Measurements from ENCODE around the gene CCDC182. TPM values are rescaled to one million over a fixed set of nuclear protein-coding genes. Genes with fewer than 3 reads are reported as not detected.
A peak's percentile ranks its signal among the peaks of the same experiment; 100 is the strongest.

CCDC182 gene
- total and polyA plus RNA-seq, 8 donors = not detected

DNA sequence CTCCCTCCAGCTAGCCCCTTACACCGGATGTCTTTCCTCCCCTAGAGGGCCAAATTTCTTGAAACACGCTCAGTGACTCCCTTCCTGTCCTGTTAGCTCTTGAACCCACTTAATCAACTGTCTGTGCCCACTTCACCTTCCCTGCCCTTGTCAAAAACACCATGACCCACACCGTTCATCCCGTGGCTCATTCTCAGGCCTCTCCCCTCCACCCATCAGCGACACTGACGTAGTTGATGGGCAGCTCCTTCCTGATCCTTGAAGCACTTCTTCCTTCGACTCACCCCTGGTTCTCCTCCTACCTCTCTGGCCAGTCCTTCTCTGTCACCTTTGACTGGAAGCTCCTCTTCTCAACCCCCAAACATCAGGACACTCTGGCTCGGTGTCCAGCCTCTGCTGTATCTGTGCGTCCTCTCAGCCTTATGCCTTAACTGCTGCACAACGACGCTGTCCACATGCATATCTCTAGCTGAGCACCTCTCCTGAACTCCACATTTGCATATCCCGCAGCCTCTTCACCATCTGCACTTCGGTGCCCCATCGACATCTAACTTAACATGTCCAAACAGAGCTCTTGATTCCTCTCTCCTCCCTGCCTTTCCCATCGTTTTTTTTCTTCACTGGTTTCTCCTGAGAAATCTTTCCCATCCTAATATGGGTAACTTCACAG lies 39.3 kb upstream of the CCDC182 start:
- TF ChIP-seq, protein P1, sequence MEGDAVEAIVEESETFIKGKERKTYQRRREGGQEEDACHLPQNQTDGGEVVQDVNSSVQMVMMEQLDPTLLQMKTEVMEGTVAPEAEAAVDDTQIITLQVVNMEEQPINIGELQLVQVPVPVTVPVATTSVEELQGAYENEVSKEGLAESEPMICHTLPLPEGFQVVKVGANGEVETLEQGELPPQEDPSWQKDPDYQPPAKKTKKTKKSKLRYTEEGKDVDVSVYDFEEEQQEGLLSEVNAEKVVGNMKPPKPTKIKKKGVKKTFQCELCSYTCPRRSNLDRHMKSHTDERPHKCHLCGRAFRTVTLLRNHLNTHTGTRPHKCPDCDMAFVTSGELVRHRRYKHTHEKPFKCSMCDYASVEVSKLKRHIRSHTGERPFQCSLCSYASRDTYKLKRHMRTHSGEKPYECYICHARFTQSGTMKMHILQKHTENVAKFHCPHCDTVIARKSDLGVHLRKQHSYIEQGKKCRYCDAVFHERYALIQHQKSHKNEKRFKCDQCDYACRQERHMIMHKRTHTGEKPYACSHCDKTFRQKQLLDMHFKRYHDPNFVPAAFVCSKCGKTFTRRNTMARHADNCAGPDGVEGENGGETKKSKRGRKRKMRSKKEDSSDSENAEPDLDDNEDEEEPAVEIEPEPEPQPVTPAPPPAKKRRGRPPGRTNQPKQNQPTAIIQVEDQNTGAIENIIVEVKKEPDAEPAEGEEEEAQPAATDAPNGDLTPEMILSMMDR (IDR thresholded peaks at IDR 0.05) = no peak
- TF ChIP-seq EP300 (IDR thresholded peaks at IDR 0.05) = no peak
- no peak for TF ChIP-seq POLR2AphosphoS5 (IDR thresholded peaks at IDR 0.05)
- TF ChIP-seq POLR2A (IDR thresholded peaks at IDR 0.05) = no peak
- intact Hi-C loops (cut with DNase I; ENCODE audit: low total_unique reads) = no loop called here
- Histone ChIP-seq H3K9me3 (no peaks in the 10 kb centered on the region), H3K27me3 (peaks cover 0 to 19% (median 6%) of the 10 kb centered on the region in 3 donors), H3K27ac (no peak overlapping the region), H3K36me3 (no peaks in the 10 kb centered on the region), H3K4me3 (no peak overlapping the region), H3K4me1 (peaks cover 13 to 22% (median 19%) of the 10 kb centered on the region in 4 donors)
- WGBS, 5 donors = 62 to 74% (median 68%) methylated on average over 15 of the region's 15 CpGs
- DNase-seq = no peak

DNA sequence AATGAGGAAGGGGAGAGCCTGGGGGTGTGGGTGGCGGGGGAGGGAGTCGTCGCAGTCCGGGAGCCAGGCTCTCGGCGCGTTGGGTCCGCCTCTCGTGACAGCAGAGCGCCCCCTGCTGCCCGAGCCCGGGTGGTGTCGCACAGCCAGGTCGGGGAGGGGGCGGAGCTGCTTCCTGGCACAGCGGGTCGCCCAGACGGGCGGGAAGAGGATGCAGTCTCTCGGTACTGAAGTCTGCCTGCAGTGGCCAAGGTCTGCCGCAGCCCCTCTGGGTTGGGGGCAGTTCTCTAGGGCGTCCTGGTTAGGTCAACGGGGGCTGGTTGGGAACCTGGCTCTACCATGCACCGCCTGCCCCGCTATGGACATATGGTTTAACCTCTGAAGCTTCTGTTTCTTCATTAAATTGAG lies 38.2 kb upstream of the CCDC182 start:
- no peak overlapping the region for H3K27ac ChIP-seq
- H3K4me1 ChIP-seq = peaks cover 13 to 22% (median 19%) of the 10 kb centered on the region in 4 donors
- H3K4me3 ChIP-seq = peak overlapping the region; percentile 5 to 31 (median 10)
- DNase-seq = peak; percentile 80 to 89
- H3K36me3 ChIP-seq = no peaks in the 10 kb centered on the region
- WGBS, 5 donors = 8 to 18% (median 10%) methylated on average over 13 to 25 of the region's 25 CpGs
- H3K27me3 ChIP-seq = peaks cover 0 to 19% (median 6%) of the 10 kb centered on the region in 3 donors
- intact Hi-C loops (cut with DNase I; ENCODE audit: low total_unique reads) = no loop called here
- H3K9me3 ChIP-seq = no peaks in the 10 kb centered on the region
- TF ChIP-seq, protein P1 (IDR thresholded peaks at IDR 0.05) = peak in 5 of 7 experiments; percentile 49 to 83 (median 73)
- no peak for TF ChIP-seq EP300 (IDR thresholded peaks at IDR 0.05)
- no peak for TF ChIP-seq POLR2A (IDR thresholded peaks at IDR 0.05)
- TF ChIP-seq POLR2AphosphoS5 (IDR thresholded peaks at IDR 0.05) = no peak

DNA sequence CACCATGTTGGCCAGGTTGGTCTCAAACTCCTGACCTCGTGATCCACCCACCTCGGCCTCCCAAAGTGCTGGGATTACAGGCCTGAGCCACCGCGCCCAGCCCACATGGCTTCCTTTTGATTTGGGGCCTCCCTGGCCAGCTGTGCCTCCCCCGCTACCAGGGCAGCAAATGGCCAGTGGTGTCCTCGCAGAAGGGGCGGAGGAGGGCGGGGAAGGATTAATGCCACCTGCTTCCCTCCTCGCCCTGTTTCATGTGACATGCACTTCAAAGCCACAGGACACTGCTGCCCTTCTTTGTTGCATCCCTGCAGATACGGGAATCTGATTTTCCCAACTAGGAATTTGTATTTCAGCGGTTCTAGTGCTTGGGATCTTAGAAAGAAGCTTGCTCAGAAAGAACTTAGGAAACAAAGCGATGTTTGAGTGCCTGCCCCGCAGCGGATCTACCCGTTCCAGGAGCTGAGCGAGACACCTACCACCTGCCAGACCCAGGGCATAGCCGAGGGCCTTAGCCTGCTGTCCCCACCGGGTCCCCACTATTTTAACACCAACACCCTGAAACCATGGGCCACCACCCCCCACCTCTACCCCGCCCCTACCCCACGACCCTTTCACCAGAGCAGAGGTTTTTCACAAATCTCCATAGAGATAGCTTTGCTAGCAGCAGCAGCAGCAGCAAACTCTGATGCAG lies 37.7 kb upstream of the CCDC182 start:
- H3K4me3 ChIP-seq = peak overlapping the region; percentile 5 to 31 (median 10)
- no peak overlapping the region for H3K27ac ChIP-seq
- WGBS, 5 donors = 43 to 50% (median 46%) methylated on average over 19 to 20 of the region's 20 CpGs
- peaks cover 13 to 22% (median 19%) of the 10 kb centered on the region in 4 donors for H3K4me1 ChIP-seq
- H3K9me3 ChIP-seq = no peaks in the 10 kb centered on the region
- TF ChIP-seq POLR2A (IDR thresholded peaks at IDR 0.05) (no peak), EP300 (IDR thresholded peaks at IDR 0.05) (no peak), POLR2AphosphoS5 (IDR thresholded peaks at IDR 0.05) (no peak)
- TF ChIP-seq, protein P1 (IDR thresholded peaks at IDR 0.05) = no peak
- intact Hi-C loops (cut with DNase I; ENCODE audit: low total_unique reads) = no loop called here
- no peaks in the 10 kb centered on the region for H3K36me3 ChIP-seq
- peaks cover 0 to 16% (median 6%) of the 10 kb centered on the region in 3 donors for H3K27me3 ChIP-seq
- DNase-seq = no peak

DNA sequence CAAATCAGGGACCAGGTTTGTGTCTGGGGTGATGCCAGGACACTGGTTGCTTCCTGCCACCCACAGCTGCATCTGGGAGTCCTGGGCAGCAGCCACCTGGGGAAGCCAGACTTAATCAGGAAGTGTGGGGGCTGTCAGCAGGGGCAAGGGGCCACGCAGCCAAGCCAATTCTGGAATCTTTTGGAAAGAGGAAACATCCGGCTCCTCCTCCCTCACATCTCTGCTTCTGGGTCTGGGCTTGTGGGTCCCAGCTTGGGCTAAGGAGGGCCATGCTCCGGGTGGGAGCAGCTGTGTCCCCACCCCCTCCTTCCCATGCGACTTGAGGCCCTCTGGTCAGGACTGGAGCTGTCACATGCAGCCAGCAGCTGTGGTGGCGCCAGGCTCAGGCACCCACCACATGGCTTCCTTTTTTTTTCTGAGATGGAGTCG lies 37.0 kb upstream of the CCDC182 start:
- H3K36me3 ChIP-seq = no peaks in the 10 kb centered on the region
- no peak overlapping the region for H3K27ac ChIP-seq
- intact Hi-C loops (cut with DNase I; ENCODE audit: low total_unique reads) = no loop called here
- peak in 1 of 2 donors; percentile 50 for DNase-seq
- peaks cover 0 to 16% (median 6%) of the 10 kb centered on the region in 3 donors for H3K27me3 ChIP-seq
- H3K4me3 ChIP-seq = no peak overlapping the region
- H3K9me3 ChIP-seq = no peaks in the 10 kb centered on the region
- TF ChIP-seq POLR2A (IDR thresholded peaks at IDR 0.05) = no peak
- peaks cover 13 to 22% (median 19%) of the 10 kb centered on the region in 4 donors for H3K4me1 ChIP-seq
- WGBS, 5 donors = 34 to 52% (median 39%) methylated on average over 3 to 6 of the region's 6 CpGs

All from stomach (tissue), 9 donors.